HG03095 (cell line): ENCODE measurements around the gene METTL1.
A peak's percentile ranks its signal among the peaks of the same experiment; 100 is the strongest.

Source experiments
- ATAC-seq: cut with Tn5 transposase; IDR thresholded peaks from one replicate; pipeline ENCODE4 v1.9.1; 2021; ENCODE audit warnings: moderate library complexity; ENCODE audit not compliant: unreplicated experiment

Gene METTL1

DNA sequence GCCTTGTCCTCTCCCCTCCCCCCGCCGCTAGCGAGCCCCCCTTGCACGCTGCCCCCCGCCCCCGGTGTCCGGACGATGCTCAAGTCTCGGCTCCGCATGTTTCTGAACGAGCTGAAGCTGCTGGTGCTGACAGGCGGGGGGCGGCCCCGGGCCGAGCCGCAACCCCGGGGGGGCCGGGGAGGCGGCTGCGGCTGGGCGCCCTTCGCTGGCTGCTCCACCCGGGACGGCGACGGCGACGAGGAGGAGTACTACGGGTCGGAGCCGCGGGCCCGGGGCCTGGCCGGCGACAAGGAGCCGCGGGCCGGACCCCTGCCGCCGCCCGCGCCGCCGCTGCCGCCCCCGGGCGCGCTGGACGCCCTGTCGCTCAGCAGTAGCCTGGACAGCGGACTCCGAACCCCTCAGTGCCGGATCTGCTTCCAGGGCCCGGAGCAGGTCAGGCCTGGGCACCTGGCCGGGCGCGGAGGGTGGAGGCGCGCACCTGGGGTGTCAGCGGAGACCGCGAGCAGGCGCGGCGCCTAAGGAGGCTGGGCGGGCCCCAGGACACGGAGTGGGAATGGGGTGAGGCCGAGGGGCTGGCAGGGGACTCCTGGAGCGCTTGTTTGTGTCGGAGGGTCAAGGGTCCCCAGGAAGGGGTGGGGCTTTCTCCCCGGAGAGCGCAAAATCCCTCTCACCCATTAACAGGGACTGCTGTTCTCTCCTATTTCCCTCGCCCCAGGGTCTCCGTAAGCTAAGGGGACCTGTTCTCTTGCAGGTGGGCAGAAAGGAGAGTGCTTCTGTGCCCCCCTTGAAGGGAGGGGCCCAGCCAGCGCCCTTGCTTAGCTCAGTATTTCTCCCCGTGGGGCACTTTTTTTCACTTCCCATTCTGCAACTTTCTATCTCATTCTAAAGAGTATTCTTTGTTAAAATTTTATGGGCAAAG is 16.2 kb downstream of the METTL1 start:
- no peak for ATAC-seq

DNA sequence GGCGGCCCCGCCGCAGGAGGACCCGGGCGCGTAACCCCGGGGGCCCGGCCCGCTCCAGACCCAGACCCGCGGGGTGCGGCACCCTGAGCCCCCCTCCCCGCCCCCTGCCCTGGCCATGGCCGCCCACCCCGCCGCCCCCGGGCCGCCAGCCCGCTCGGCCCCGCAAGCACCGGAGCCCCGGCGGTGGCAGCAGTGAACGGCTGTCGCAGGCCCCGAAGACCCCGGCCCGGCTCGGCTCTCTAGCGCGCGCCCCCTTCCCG is 16.8 kb downstream of the METTL1 start:
- ATAC-seq: no peak

DNA sequence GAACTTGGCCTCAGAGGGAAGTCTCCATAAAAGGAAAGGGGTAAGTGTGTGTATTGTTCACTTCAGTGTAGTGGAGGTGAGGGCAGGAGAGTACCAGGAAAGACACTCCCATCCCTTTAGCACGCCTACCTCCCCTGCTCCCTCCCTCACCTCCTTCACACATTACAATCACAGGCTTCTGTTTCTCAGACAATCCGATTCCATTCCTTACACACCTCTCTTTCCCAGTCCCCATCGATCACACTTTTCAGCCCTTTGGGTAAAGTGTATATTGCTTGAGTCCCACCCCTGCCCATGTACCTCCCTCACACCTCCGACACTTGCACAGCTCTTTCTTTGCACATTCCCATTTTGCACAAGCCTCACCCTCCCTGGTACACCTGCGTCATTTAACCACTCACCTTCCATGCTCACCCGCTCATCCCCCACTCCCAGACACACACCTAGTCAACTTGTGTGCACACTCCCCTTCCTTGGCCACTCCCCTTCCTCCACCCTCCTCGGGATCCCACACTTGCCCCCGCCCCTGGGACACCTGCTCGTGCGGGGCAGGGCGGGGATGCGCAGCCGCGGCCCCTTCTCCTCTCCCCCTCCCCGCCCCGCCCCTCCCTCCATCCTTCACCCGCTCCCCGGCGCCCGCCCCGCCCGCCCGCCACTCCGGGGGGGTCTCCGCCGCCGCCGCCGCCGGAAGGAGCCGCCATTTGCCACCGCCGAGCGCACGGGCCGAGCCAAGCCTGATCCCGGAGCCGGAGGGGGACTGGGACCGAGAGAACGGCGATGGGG is 17.3 kb downstream of the METTL1 start, which contains the start of gene MARCHF9:
MARCHF9 (plus strand) TSS at position 693 of the 783 bp plus-strand sequence. CDS start 426 bp downstream, outside the sequence.
- ATAC-seq: peak; percentile 39

DNA sequence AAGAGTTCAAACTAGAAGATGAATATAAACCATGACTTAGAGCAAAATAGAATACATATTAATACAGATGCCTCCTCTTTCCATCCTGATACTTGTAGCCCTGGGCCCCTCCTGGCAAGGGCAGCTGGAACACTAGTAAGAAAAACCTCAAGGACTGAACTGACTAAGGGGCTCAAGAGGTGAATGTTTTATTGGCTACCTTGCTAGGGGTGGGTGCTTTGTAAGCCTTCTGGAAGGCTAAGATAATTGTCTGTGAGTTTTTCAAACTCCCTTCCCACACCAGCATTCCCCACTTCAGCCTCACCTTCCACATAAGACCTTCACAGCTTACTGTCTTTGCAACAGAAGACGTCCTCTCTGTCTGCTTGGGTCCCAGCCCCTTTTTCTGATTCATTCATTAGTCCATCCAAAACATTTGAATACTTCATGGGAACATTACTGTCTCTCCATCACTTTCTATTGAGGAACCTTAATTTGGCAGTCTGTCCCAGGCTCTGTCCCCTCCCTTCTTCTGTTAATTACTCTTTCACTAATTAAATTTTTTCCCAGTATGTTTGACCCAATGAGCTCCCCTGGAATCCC is 18.1 kb downstream of the METTL1 start:
- no peak for ATAC-seq

DNA sequence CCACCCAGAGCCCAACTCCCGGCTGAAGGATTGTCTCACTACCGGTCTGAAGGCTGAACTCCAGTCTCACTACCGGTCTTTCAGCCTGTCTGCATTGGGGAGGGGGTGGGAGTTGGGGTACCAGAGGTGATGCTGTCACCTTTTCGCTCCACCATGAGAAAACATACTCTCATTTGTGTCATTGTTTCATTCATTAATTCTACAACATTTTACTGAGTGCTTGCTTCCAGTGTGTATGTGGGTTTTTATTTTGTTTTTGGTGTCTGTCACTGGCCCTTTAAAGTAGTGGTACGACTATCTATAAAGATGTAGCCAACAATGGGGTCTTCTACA is 19.3 kb downstream of the METTL1 start:
- no peak for ATAC-seq

DNA sequence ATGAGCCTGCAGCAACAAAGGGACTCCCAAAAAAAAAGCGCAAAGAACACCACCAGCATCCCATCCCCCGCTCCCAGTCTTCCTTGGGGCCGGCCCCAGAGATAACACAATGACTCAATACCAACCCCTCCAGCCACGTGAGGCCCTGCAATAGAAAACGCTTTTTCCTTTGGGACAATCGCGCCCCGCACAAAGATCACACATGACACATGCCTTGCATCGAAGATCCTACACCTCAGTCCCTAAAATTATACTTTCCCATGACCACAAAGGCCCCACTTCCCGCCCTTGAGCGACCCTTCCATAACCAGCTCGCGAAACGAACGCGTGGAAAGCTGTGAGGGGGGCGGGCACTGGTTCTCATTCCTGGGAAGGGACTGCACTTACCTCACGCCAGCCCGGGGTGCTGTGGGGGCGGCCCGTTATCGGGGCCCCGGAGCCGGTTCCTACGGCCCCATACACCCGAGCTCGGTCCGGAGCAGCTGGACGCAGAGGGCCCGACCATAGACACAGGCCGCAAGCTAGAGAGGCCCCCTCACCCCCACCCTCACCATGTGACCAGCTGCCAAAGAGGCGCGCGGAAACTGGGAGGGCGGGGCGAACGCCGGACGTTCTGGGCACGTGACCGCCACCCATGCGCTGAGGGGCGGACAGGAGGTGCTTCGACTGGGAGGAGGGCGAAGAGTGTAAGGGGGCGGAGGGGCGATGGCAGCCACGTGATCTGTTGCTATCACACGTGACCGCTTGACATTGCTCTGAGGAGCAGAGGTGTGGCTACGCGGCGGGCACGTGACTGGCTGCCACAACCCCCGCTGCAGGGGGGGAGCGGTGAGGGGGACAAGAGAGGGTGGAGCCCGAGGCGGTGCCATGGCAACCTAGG is 19.9 kb downstream of the METTL1 start, which contains the start of gene CDK4:
CDK4 (minus strand) TSS at position 523 of the 880 bp plus-strand sequence. CDS start 593 bp downstream, outside the sequence.
- ATAC-seq: peak; percentile 64

DNA sequence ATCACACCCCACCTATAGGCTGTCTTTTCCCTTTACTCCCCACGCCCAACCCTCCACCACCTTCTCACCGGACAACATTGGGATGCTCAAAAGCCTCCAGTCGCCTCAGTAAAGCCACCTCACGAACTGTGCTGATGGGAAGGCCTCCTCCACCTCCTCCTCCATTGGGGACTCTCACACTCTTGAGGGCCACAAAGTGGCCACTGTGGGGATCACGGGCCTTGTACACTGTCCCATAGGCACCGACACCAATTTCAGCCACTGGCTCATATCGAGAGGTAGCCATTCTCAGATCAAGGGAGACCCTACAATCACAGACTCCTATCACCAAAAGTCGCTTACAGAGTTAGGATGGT is 20.5 kb downstream of the METTL1 start:
- no peak for ATAC-seq

DNA sequence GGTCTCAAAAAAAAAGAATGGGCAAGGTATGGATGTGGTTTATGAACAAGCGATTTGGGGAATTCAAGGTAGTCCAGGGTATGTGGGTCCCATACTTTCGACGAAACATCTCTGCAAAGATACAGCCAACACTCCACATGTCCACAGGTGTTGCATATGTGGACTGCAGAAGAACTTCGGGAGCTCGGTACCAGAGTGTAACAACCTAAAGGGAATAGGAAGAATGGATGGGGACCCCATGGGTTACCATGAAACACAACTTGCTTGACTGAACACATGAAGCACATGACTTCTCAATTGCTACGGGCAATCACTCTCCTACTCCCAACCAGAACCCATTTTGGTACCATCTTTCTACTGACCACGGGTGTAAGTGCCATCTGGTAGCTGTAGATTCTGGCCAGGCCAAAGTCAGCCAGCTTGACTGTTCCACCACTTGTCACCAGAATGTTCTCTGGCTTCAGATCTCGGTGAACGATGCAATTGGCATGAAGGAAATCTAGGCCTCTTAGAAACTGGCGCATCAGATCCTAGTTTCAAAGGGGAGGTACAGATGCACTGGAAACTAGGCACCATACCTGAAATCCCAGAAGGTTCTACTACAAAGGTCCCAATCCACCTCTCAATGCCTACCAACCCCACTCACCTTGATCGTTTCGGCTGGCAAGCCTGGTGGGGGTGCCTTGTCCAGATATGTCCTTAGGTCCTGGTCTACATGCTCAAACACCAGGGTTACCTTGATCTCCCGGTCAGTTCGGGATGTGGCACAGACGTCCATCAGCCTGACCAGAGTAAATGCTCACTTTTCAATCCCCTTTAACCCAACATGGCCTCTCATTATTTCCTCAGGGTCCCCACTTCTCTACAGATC is 21.1 kb downstream of the METTL1 start:
- ATAC-seq: no peak

DNA sequence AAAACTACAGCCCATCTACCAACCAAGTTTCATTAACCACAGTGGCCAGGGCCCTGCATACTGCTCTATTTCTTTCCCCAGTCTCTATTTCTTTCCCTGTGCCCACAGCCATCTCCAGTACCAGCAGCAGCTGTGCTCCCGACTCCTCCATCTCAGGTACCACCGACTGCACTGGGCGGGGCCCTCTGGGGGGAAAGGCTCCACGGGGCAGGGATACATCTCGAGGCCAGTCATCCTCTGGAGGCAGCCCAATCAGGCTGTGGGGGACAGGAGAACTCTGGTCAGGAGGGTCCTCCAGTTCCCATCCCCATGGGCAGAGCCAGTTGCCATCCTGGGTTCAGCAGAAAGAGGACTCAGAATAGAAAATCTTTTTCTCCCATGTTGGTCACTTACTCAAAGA is 22.8 kb downstream of the METTL1 start:
- no peak for ATAC-seq

DNA sequence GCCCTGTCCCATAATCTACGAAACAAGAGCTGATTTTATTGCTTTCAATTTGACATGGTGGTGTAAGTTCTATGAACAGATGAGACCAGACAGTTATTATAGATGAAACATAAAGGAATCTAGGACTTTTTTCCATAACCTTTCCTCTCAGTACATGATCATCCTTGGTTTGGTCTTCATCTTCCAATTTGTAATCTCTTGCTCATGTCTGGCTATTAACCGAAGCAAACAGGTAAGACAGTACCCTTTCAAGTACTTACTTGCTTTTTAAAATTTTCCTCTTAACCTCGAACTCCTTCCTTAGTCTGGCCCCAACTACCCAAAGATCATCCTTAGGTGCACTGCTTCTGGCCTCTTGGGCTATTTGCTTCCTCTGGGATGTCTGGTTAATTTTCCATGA is 25.9 kb downstream of the METTL1 start:
- ATAC-seq: no peak

DNA sequence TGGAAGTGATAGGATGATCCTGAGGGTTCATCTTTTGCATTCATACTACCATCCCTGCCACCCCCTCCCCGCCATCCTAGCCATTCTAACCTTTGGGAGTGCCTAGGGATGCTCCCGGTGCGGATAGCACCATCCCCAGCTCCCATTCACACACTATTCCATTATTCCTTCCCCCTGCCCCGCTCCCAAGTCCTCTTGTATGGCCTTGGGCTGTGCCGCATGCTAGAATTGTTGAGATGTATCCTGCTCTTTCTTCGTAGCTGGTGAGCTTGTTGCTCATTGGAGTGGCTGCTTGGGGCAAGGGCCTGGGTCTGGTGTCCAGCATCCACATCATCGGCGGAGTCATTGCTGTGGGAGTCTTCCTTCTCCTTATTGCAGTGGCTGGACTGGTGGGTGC is 26.4 kb downstream of the METTL1 start:
- no peak for ATAC-seq

DNA sequence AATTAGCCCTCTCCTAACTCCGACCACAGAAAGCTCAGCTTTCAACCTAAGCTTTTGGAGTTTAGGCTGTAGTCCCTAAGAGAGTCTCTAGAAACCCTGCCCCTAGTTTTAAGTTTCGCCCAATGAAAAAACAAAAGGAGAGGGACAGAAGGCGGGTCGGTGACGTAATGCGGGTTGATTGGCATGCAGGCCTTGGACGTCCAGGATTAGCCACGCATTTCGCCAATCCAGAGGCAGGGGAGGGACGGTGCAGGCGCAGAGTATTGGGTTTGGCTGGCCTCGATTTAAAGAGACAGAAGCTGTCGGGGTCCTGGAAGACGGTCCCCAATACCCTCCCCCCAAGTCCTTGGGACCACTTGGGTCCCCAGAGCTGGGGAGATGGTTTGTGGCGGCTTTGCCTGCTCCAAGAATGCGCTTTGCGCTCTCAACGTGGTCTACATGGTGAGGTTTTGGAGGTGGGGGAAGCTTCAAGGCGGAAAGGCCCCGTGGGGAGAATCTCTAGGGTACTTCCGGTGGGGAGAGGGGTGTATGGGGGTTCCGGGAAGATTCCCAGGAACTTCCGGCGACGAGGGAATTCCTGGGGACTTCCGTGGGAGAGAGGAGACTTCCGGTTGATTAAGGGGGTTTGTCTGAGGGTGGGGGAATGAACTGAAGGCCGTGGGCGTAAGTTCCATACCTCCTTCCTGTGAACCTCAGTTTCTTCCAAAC is 27.0 kb downstream of the METTL1 start, which contains the start of gene TSPAN31:
TSPAN31 (plus strand) TSS at position 263 of the 708 bp plus-strand sequence; CDS start at position 379, 116 bp downstream.
- peak; percentile 87 for ATAC-seq

DNA sequence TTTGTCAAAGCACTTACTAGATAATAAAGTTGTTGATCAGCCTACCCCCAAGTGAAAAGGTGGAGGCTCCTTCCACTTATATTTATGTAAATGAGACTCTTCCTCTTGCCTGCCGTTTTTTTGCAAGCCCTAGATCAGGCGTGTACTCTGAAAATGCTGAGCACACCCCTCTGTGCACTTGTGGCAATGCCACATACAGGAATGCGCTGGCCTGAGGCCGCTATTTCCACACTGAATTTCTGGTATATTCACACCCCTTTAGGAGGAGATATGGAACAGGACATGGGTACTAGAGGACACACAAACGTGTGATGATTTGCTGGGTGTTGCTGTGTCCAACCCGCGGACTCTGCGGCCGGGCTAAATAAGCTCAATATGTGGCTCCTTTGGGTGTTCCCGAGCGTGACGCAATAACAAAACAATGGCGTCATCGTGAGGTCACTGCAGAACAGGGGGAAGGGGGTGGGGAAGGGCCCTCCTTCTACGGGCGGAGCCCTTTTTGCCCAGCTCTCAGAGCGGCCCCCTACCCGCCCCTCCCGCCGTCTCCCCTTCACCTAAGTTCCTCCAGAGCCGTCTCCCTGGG is 27.6 kb downstream of the METTL1 start:
- peak; percentile 28 for ATAC-seq

DNA sequence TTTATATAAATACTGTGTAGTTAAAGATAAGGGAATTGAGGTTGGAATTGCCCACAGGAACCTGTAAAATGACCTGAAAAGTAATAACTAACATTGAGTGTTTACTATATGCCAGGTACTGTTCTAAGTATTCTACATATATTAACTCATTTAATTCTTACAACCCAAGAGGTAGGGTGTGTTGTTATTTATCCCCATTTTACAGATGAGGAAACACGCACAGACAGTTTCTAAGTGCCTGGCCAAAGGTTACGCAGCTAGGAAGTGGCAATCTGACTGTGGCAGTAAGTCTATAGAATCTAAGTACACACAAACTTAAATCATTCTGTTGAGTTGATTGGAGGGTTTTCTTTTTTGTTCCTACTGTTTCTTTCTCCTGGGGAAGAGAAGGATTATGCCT is 28.1 kb downstream of the METTL1 start:
- no peak for ATAC-seq

DNA sequence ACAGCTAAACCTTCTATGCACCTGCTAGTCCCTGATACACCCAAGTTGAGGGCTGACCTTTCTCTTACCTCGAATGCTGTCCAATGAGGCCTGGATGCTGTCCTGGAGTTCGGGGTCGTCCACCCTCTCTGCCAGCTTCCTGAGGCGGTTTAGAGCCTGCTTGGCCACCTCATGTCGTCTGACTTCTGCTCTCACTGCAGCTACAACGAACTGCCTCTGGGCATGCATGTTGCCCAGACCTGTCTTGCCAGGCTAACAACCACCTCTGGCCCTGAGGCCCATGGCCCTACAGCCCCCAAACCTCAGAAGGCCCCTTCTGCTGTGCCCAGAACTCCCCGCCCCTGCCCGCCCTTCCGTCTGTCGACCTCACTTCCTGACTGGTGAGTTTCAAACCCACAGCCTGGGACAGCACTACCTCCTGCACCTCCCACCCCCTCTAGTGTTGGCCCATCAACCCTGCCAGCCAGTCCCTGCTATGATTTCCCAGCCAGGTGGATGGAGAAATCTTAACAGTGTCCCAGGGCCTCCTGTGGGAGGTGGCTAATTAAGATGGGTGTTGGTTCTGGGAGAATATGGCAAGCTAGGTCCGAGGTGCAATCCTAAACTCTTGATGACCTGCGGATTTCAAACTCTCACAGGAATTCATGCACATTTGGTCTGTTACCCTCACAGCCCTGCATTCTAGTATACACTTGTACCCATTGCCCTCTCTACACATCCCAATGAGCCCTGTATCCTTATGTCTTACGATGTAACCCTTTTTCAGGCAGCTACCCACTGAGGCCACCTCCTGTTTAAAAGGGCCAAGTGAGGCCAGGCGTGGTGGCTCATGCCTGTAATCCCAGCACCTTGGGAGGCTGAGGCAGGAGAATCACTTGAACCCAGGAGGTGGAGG is 29.8 kb downstream of the METTL1 start:
- peak; percentile 46 for ATAC-seq

DNA sequence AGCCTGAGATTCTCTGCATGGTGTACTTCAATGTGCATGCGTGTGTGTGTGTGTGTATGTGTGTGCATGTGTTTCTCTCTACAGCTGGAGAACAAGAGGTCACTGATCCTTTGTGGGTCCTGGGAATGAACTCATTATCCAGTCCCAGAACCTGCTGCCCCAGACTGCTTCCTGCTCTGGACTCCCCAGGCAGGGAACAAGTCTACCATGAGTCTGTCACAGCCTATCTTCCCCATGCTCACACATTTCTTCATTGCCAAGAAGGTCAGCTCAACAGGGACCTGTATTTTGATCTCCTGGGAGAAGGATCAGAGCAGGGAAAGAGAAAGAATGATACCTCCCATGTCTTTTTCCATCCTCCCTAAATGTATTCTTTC is 30.5 kb downstream of the METTL1 start:
- ATAC-seq: no peak

DNA sequence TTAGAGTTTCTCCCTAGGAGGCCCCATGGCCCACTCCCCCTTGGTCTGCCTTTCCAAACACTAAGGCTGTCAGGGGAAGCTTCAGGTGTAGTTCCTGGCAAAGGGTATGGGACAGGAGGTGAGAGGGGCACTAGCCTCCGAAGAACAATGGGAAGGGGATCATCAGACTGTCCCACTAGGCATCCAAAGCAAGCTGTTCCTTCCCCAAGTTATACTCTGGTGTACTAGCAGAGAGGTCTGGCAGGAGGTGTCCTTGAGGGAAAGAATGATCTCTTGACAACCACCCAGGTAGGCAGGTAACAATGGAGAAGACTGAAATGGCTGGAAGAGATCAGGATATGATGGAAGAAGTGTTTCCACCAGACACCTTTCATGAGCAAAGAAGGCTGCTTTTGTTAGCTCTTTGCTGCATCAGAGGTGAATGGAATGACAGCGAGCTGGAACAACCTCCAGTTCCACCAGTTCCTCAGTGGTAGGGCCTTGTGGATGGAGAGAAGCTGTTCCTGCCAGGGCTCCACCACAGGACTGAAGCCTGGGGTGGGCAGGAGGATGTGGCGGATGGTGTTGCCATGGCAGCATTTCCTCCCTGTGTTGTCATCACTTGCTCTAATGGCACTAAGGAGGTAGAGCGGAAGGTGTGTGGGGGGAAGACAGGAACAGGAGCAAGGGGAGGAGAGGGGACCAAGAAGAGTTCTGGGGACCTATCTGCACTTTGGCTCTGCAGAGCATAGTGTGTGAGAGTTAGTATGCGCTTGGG is 31.1 kb downstream of the METTL1 start:
- no peak for ATAC-seq
